Sigmoid colon (tissue), 4 donors: Measurements from ENCODE around the gene KCNB1.

Source experiments
- EP300 ChIP-seq, 4 donors: sonication (generic); formaldehyde crosslinking; IDR thresholded peaks; one replicate each; pipeline ENCODE4 v1.6.1; 2017; ENCODE audit warnings: antibody characterized with exemption in 4 of 4
- POLR2A ChIP-seq, 2 donors: fragments of 450-650 bp; IDR thresholded peaks; one replicate each; pipeline ENCODE4 v1.6.1; 2016; ENCODE audit warnings: antibody characterized with exemption in 2 of 2, mild to moderate bottlenecking in 2 of 2, moderate library complexity in 2 of 2
- TF ChIP-seq, protein P1 (sequence below), 4 experiments: fragments of 450-650 bp in 3 of 4; fragments of 200-600 bp in 1 of 4; IDR thresholded peaks; one replicate each; pipeline ENCODE4 v1.5.1; 2016 to 2019; ENCODE audit warnings: antibody characterized with exemption in 4 of 4, mild to moderate bottlenecking in 3 of 4, moderate library complexity in 2 of 4

GRCh38 chr20:49417843-49418555, 64.5 kb downstream of the KCNB1 start:
- TF ChIP-seq POLR2A (IDR thresholded peaks at IDR 0.05) (no peak), EP300 (IDR thresholded peaks at IDR 0.05) (no peak)
- TF ChIP-seq, protein P1, sequence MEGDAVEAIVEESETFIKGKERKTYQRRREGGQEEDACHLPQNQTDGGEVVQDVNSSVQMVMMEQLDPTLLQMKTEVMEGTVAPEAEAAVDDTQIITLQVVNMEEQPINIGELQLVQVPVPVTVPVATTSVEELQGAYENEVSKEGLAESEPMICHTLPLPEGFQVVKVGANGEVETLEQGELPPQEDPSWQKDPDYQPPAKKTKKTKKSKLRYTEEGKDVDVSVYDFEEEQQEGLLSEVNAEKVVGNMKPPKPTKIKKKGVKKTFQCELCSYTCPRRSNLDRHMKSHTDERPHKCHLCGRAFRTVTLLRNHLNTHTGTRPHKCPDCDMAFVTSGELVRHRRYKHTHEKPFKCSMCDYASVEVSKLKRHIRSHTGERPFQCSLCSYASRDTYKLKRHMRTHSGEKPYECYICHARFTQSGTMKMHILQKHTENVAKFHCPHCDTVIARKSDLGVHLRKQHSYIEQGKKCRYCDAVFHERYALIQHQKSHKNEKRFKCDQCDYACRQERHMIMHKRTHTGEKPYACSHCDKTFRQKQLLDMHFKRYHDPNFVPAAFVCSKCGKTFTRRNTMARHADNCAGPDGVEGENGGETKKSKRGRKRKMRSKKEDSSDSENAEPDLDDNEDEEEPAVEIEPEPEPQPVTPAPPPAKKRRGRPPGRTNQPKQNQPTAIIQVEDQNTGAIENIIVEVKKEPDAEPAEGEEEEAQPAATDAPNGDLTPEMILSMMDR (IDR thresholded peaks at IDR 0.05) = no peak
